ENCODE data around the gene FLNB.

Gene FLNB

GRCh38 chr3:58122936-58123700, 114.9 kb downstream of the FLNB start:
- Histone ChIP-seq H3K4me1 (ENCODE audit: insufficient read depth, low read length, severe bottlenecking) (peaks cover 8% of the 10 kb centered on the region), H3K9ac (ENCODE audit: low read length) (no peak overlapping the region), H3K27ac (ENCODE audit: low read depth, low read length, poor library complexity, severe bottlenecking) (no peak overlapping the region), H4K20me1 (ENCODE audit: insufficient read depth, low read length) (no peaks in the 10 kb centered on the region), H2AFZ (ENCODE audit: low read length) (no peak overlapping the region), H3K9me2 (ENCODE audit: low read depth, low read length) (no peaks in the 10 kb centered on the region), H3K27me3 (ENCODE audit: insufficient read depth, low read length) (no peaks in the 10 kb centered on the region), H3K4me2 (ENCODE audit: low read length) (no peak overlapping the region), H3K79me2 (ENCODE audit: insufficient read depth, low read length) (no peaks in the 10 kb centered on the region), H3K4me3 (ENCODE audit: low read depth, low read length, poor library complexity, severe bottlenecking) (no peak overlapping the region), H3K36me3 (ENCODE audit: insufficient read depth, low read length) (peaks cover 33% of the 10 kb centered on the region), H3F3A (ENCODE audit: insufficient read depth, low read length) (no peaks in the 10 kb centered on the region), H3K9me3 (ENCODE audit: low read length) (no peaks in the 10 kb centered on the region)
- no peak for TF ChIP-seq CTCF (IDR thresholded peaks at IDR 0.05; ENCODE audit: low read length)
- TF ChIP-seq EZH2 (IDR thresholded peaks at IDR 0.05; ENCODE audit: borderline replicate concordance, low read length) = no peak

- H3K27ac ChIP-seq (ENCODE audit: low read depth, low read length, poor library complexity, severe bottlenecking) = no peak overlapping the region
- H3K4me2 ChIP-seq (ENCODE audit: low read length) = no peak overlapping the region
- no peak overlapping the region for H3K9ac ChIP-seq (ENCODE audit: low read length)
- peaks cover 8% of the 10 kb centered on the region for H3K4me1 ChIP-seq (ENCODE audit: insufficient read depth, low read length, severe bottlenecking)
- H3K4me3 ChIP-seq (ENCODE audit: low read depth, low read length, poor library complexity, severe bottlenecking) = no peak overlapping the region
- H3K27me3 ChIP-seq (ENCODE audit: insufficient read depth, low read length) = no peaks in the 10 kb centered on the region
- no peak for TF ChIP-seq EZH2 (IDR thresholded peaks at IDR 0.05; ENCODE audit: borderline replicate concordance, low read length)
- TF ChIP-seq CTCF (IDR thresholded peaks at IDR 0.05; ENCODE audit: low read length) = no peak
- H3F3A ChIP-seq (ENCODE audit: insufficient read depth, low read length) = no peaks in the 10 kb centered on the region
- H3K9me3 ChIP-seq (ENCODE audit: low read length) = no peaks in the 10 kb centered on the region
- no peak overlapping the region for H2AFZ ChIP-seq (ENCODE audit: low read length)
- no peaks in the 10 kb centered on the region for H3K9me2 ChIP-seq (ENCODE audit: low read depth, low read length)
- no peaks in the 10 kb centered on the region for H4K20me1 ChIP-seq (ENCODE audit: insufficient read depth, low read length)
- no peaks in the 10 kb centered on the region for H3K79me2 ChIP-seq (ENCODE audit: insufficient read depth, low read length)
- H3K36me3 ChIP-seq (ENCODE audit: insufficient read depth, low read length) = peaks cover 33% of the 10 kb centered on the region
These were observed 116.2 kb downstream of the FLNB start for GRCh38 chr3:58124387-58124786.

- H3K27ac ChIP-seq (ENCODE audit: low read depth, low read length, poor library complexity, severe bottlenecking) = no peak overlapping the region
- no peak overlapping the region for H3K4me3 ChIP-seq (ENCODE audit: low read depth, low read length, poor library complexity, severe bottlenecking)
- no peaks in the 10 kb centered on the region for H3K4me1 ChIP-seq (ENCODE audit: insufficient read depth, low read length, severe bottlenecking)
- H3K4me2 ChIP-seq (ENCODE audit: low read length) = no peak overlapping the region
- no peaks in the 10 kb centered on the region for H3K9me3 ChIP-seq (ENCODE audit: low read length)
- H2AFZ ChIP-seq (ENCODE audit: low read length) = no peak overlapping the region
- no peak for TF ChIP-seq EZH2 (IDR thresholded peaks at IDR 0.05; ENCODE audit: borderline replicate concordance, low read length)
- no peak for TF ChIP-seq CTCF (IDR thresholded peaks at IDR 0.05; ENCODE audit: low read length)
- peaks cover 14% of the 10 kb centered on the region for H3K36me3 ChIP-seq (ENCODE audit: insufficient read depth, low read length)
- no peaks in the 10 kb centered on the region for H3K9me2 ChIP-seq (ENCODE audit: low read depth, low read length)
- no peaks in the 10 kb centered on the region for H4K20me1 ChIP-seq (ENCODE audit: insufficient read depth, low read length)
- no peaks in the 10 kb centered on the region for H3F3A ChIP-seq (ENCODE audit: insufficient read depth, low read length)
- H3K9ac ChIP-seq (ENCODE audit: low read length) = no peak overlapping the region
- no peaks in the 10 kb centered on the region for H3K79me2 ChIP-seq (ENCODE audit: insufficient read depth, low read length)
- no peaks in the 10 kb centered on the region for H3K27me3 ChIP-seq (ENCODE audit: insufficient read depth, low read length)
These were observed 121.0 kb downstream of the FLNB start for GRCh38 chr3:58129041-58129770.
